ENCODE results near the gene PIK3R2.

The PIK3R2 gene

GRCh38 chr19:18137242-18137641, 15.7 kb upstream of the PIK3R2 start:
- H3K9me3 Mint-ChIP-seq, result no peaks in the 10 kb centered on the region
- peaks cover 31% of the 10 kb centered on the region for H3K36me3 Mint-ChIP-seq (ENCODE audit: low read depth)
- TF ChIP-seq CTCF (IDR thresholded peaks at IDR 0.05; ENCODE audit: unreplicated experiment in 3 of 3), result no peak
- H3K4me3 Mint-ChIP-seq, result no peak overlapping the region
- H3K27me3 Mint-ChIP-seq (ENCODE audit: low read depth), result no peaks in the 10 kb centered on the region
- H3K4me1 Mint-ChIP-seq, result no peaks in the 10 kb centered on the region
- H3K27ac Mint-ChIP-seq, result no peak overlapping the region

GRCh38 chr19:18137657-18138339, 15.2 kb upstream of the PIK3R2 start:
- Mint-ChIP-seq H3K9me3 (no peaks in the 10 kb centered on the region), H3K27me3 (ENCODE audit: low read depth) (no peaks in the 10 kb centered on the region), H3K4me1 (no peaks in the 10 kb centered on the region), H3K4me3 (no peak overlapping the region), H3K36me3 (ENCODE audit: low read depth) (peaks cover 27% of the 10 kb centered on the region), H3K27ac (no peak overlapping the region)
- no peak for TF ChIP-seq CTCF (IDR thresholded peaks at IDR 0.05; ENCODE audit: unreplicated experiment in 3 of 3)

- no peaks in the 10 kb centered on the region for H3K4me1 Mint-ChIP-seq
- H3K27me3 Mint-ChIP-seq (ENCODE audit: low read depth), result no peaks in the 10 kb centered on the region
- peaks cover 39% of the 10 kb centered on the region for H3K36me3 Mint-ChIP-seq (ENCODE audit: low read depth)
- no peaks in the 10 kb centered on the region for H3K9me3 Mint-ChIP-seq
- TF ChIP-seq CTCF (IDR thresholded peaks at IDR 0.05; ENCODE audit: unreplicated experiment in 3 of 3), result no peak
- H3K27ac Mint-ChIP-seq, result no peak overlapping the region
- no peak overlapping the region for H3K4me3 Mint-ChIP-seq
Observed at GRCh38 chr19:18140473-18140872, 12.5 kb upstream of the PIK3R2 start.

GRCh38 chr19:18141031-18141430, 11.9 kb upstream of the PIK3R2 start:
- Mint-ChIP-seq H3K36me3 (ENCODE audit: low read depth) (peaks cover 38% of the 10 kb centered on the region), H3K9me3 (no peaks in the 10 kb centered on the region), H3K27me3 (ENCODE audit: low read depth) (no peaks in the 10 kb centered on the region), H3K27ac (no peak overlapping the region), H3K4me1 (no peaks in the 10 kb centered on the region), H3K4me3 (no peak overlapping the region)
- TF ChIP-seq CTCF (IDR thresholded peaks at IDR 0.05; ENCODE audit: unreplicated experiment in 3 of 3), result no peak

- no peaks in the 10 kb centered on the region for H3K9me3 Mint-ChIP-seq
- H3K36me3 Mint-ChIP-seq (ENCODE audit: low read depth), result peaks cover 41% of the 10 kb centered on the region
- no peaks in the 10 kb centered on the region for H3K4me1 Mint-ChIP-seq
- H3K4me3 Mint-ChIP-seq, result no peak overlapping the region
- no peak for TF ChIP-seq CTCF (IDR thresholded peaks at IDR 0.05; ENCODE audit: unreplicated experiment in 3 of 3)
- H3K27me3 Mint-ChIP-seq (ENCODE audit: low read depth), result no peaks in the 10 kb centered on the region
- H3K27ac Mint-ChIP-seq, result no peak overlapping the region
Observed at GRCh38 chr19:18143902-18144301, 9.1 kb upstream of the PIK3R2 start.

- no peaks in the 10 kb centered on the region for H3K27me3 Mint-ChIP-seq (ENCODE audit: low read depth)
- no peaks in the 10 kb centered on the region for H3K9me3 Mint-ChIP-seq
- H3K36me3 Mint-ChIP-seq (ENCODE audit: low read depth), result peaks cover 39% of the 10 kb centered on the region
- no peak overlapping the region for H3K4me3 Mint-ChIP-seq
- no peaks in the 10 kb centered on the region for H3K4me1 Mint-ChIP-seq
- TF ChIP-seq CTCF (IDR thresholded peaks at IDR 0.05; ENCODE audit: unreplicated experiment in 3 of 3), result no peak
- no peak overlapping the region for H3K27ac Mint-ChIP-seq
Observed at GRCh38 chr19:18144361-18144760, 8.6 kb upstream of the PIK3R2 start.
